ENCODE data around the gene ALDH1A2. TPM values are rescaled to one million over a fixed set of nuclear protein-coding genes. Genes with fewer than 3 reads are reported as not detected.
"Not testable (repeated sequence)": the region's sequence is repeated elsewhere in the genome, so short reads cannot be mapped to it uniquely, and the experiment has no call there.

The ALDH1A2 gene
- total RNA-seq, 4 donors from 2014 or later: 5.5 to 41.5 (median 15.1) TPM

GRCh38 chr15:58039079-58040035 lies 26.2 kb downstream of the ALDH1A2 start:
- 68 to 71% methylated on average over 6 of the region's 6 CpGs for WGBS, 2 donors (ENCODE audit: low coverage in 1 of 2)
- TF ChIP-seq POLR2A (IDR thresholded peaks at IDR 0.05) (no peak), CTCF (IDR thresholded peaks at IDR 0.05) (no peak), EP300 (IDR thresholded peaks at IDR 0.05) (no peak), POLR2AphosphoS5 (IDR thresholded peaks at IDR 0.05) (no peak)
- no peaks in the 10 kb centered on the region for H3K9me3 ChIP-seq
- H3K27ac ChIP-seq: no peak overlapping the region
- no peak for ATAC-seq
- H3K4me3 ChIP-seq: no peak overlapping the region
- H3K4me1 ChIP-seq: peaks cover 0 to 17% (median 0%) of the 10 kb centered on the region in 3 donors
- H3K36me3 ChIP-seq: no peaks in the 10 kb centered on the region
- H3K27me3 ChIP-seq: no peaks in the 10 kb centered on the region

- ATAC-seq: no peak
- Histone ChIP-seq H3K36me3 (no peaks in the 10 kb centered on the region), H3K4me3 (no peak overlapping the region), H3K27ac (no peak overlapping the region), H3K4me1 (peaks cover 0 to 17% (median 0%) of the 10 kb centered on the region in 3 donors), H3K9me3 (no peaks in the 10 kb centered on the region), H3K27me3 (no peaks in the 10 kb centered on the region)
- TF ChIP-seq CTCF (IDR thresholded peaks at IDR 0.05) (no peak), EP300 (IDR thresholded peaks at IDR 0.05) (no peak), POLR2A (IDR thresholded peaks at IDR 0.05) (no peak), POLR2AphosphoS5 (IDR thresholded peaks at IDR 0.05) (no peak)
- 34 to 46% methylated on average over 2 of the region's 2 CpGs for WGBS, 2 donors (ENCODE audit: low coverage in 1 of 2)
Measured at GRCh38 chr15:58038426-58039078, 27.0 kb downstream of the ALDH1A2 start.

GRCh38 chr15:58037723-58038301 lies 27.7 kb downstream of the ALDH1A2 start:
- no peaks in the 10 kb centered on the region for H3K9me3 ChIP-seq
- no peaks in the 10 kb centered on the region for H3K36me3 ChIP-seq
- TF ChIP-seq CTCF (IDR thresholded peaks at IDR 0.05): no peak
- H3K4me3 ChIP-seq: no peak overlapping the region
- no peak overlapping the region for H3K27ac ChIP-seq
- no peaks in the 10 kb centered on the region for H3K27me3 ChIP-seq
- 19 to 31% methylated on average over 2 of the region's 2 CpGs for WGBS, 2 donors (ENCODE audit: low coverage in 1 of 2)
- no peak for ATAC-seq
- H3K4me1 ChIP-seq: peaks cover 0 to 17% (median 0%) of the 10 kb centered on the region in 3 donors

GRCh38 chr15:58036579-58036978 lies 28.9 kb downstream of the ALDH1A2 start:
- Histone ChIP-seq H3K27me3 (no peaks in the 10 kb centered on the region), H3K36me3 (no peaks in the 10 kb centered on the region), H3K4me3 (no peak overlapping the region), H3K9me3 (no peaks in the 10 kb centered on the region), H3K27ac (no peak overlapping the region), H3K4me1 (peaks cover 0 to 17% (median 0%) of the 10 kb centered on the region in 3 donors)
- 64 to 66% methylated on average over 4 of the region's 4 CpGs for WGBS, 2 donors (ENCODE audit: low coverage in 1 of 2)
- no peak for TF ChIP-seq POLR2AphosphoS5 (IDR thresholded peaks at IDR 0.05)
- TF ChIP-seq POLR2A (IDR thresholded peaks at IDR 0.05): no peak
- no peak for ATAC-seq

- not testable (repeated sequence) for H3K4me3 ChIP-seq, H3K36me3 ChIP-seq, H3K27me3 ChIP-seq, H3K27ac ChIP-seq, H3K4me1 ChIP-seq, ATAC-seq
- H3K9me3 ChIP-seq: peaks cover 0 to 53% (median 0%) of the 10 kb centered on the region in 3 donors
- WGBS, 2 donors (ENCODE audit: low coverage in 1 of 2): 100% methylated on average over 1 of the region's 1 CpG
Measured at GRCh38 chr15:58028392-58028791, 37.1 kb downstream of the ALDH1A2 start.

Data from gastroesophageal sphincter (tissue), 4 donors.